GM12878 (cell line): ENCODE results near the gene RPL7L1. TPM values are rescaled to one million over a fixed set of nuclear protein-coding genes. Genes with fewer than 3 reads are reported as not detected.

Experiments used
- ATAC-seq: fragments of 200-7000 bp; cut with Tn5 transposase; 3 replicates; pipeline ENCODE4 v1.9.1; 2020; ENCODE audit warnings: mild to moderate bottlenecking, moderate library complexity
- BruUV-seq: library from RNA; stranded (reverse); fragments of 400-500 nt; replicated peaks from 2 replicates; lab custom pipeline; 2021; lab: Mats Ljungman, UMichigan
- CTCF ChIA-PET: fragments of 300-600 bp; sonication (Branson Sonifier 250); formaldehyde crosslinking; extraction: SDS; loops from one replicate; lab custom pipeline; 2021; ENCODE audit warnings: inconsistent platforms; lab: Yijun Ruan, JAX
- POLR2A ChIA-PET: fragments of 350-600 bp; formaldehyde crosslinking; extraction: SDS; loops from one replicate; lab custom pipeline; 2021; ENCODE audit warnings: inconsistent platforms; lab: Charles Lee
- RAD21 ChIA-PET: fragments of 300-600 bp; sonication (Branson Sonifier 250); formaldehyde crosslinking; loops from one replicate; lab custom pipeline; 2023; ENCODE audit warnings: antibody characterized with exemption; ENCODE audit not compliant: unreplicated experiment; lab: Charles Lee
- SMC1A ChIA-PET: fragments of 300-600 bp; sonication (Branson Sonifier 250); formaldehyde crosslinking; loops from one replicate; lab custom pipeline; 2023; ENCODE audit not compliant: unreplicated experiment, uncharacterized antibody; lab: Charles Lee
- DNase-seq: peaks from one replicate; pipeline ENCODE4 v3.0.0-alpha.2; 2011; ENCODE audit warnings: low read depth, low spot score
- FAIRE-seq: peaks from 3 replicates; lab custom pipeline; 2011; peaks lifted over from hg19 to GRCh38; lab: Jason Lieb, UNC
- H2AFZ ChIP-seq: 2 replicates; pipeline ENCODE4 v1.6.0; 2011; ENCODE audit warnings: low read depth, low read length, control low read depth; ENCODE audit not compliant: control insufficient read depth
- H3K27ac ChIP-seq: 2 replicates; pipeline ENCODE4 v1.5.1; 2011; ENCODE audit warnings: control low read depth; ENCODE audit not compliant: control insufficient read depth, insufficient read depth
- H3K27me3 ChIP-seq, 2 experiments: replicated peaks in 1 of 2; 2 replicates each; pipeline versions ENCODE4 v1.6.0 to v1.6.1; 2011; ENCODE audit warnings: low read length in 1 of 2; ENCODE audit not compliant: control insufficient read depth in 2 of 2, insufficient read depth in 2 of 2
- H3K36me3 ChIP-seq, 2 experiments: 2 replicates each; pipeline ENCODE4 v1.5.1; 2011; ENCODE audit warnings: low read length in 1 of 2; ENCODE audit not compliant: control insufficient read depth in 2 of 2, insufficient read depth in 2 of 2
- H3K4me1 ChIP-seq: 2 replicates; pipeline ENCODE4 v1.6.1; 2011; ENCODE audit warnings: mild to moderate bottlenecking, low read length, moderate library complexity, mixed read lengths; ENCODE audit not compliant: control insufficient read depth, insufficient read depth
- H3K4me2 ChIP-seq: 2 replicates; pipeline ENCODE4 v1.6.0; 2011; ENCODE audit warnings: control low read depth; ENCODE audit not compliant: control insufficient read depth, insufficient read depth
- H3K4me3 ChIP-seq: fragments of 200-600 bp; sonication (generic); 2 replicates; pipeline ENCODE4 v1.5.1; 2016
- H3K79me2 ChIP-seq: 2 replicates; pipeline ENCODE4 v1.6.0; 2011; ENCODE audit warnings: low read length; ENCODE audit not compliant: control insufficient read depth, insufficient read depth
- H3K9ac ChIP-seq: 2 replicates; pipeline ENCODE4 v1.8.0; 2011; ENCODE audit warnings: low read length, control low read depth, mixed read lengths; ENCODE audit not compliant: control insufficient read depth, insufficient read depth
- H3K9me3 ChIP-seq: replicated peaks from 3 replicates; pipeline ENCODE4 v1.5.1; 2011; ENCODE audit warnings: mild to moderate bottlenecking, low read length; ENCODE audit not compliant: control insufficient read depth, insufficient read depth
- H4K20me1 ChIP-seq: 2 replicates; pipeline ENCODE4 v1.6.0; 2011; ENCODE audit not compliant: control insufficient read depth, insufficient read depth
- GABPA ChIP-seq: IDR thresholded peaks from 2 replicates; pipeline ENCODE4 v1.6.1; 2014; ENCODE audit warnings: antibody characterized with exemption, low read depth, mild to moderate bottlenecking, inconsistent platforms
- PML ChIP-seq: IDR thresholded peaks from 2 replicates; pipeline ENCODE4 v1.6.1; 2012; ENCODE audit warnings: low read length, inconsistent platforms
- POLR2A ChIP-seq: IDR thresholded peaks from 2 replicates; pipeline ENCODE4 v1.6.1; 2011; ENCODE audit warnings: low read depth, mild to moderate bottlenecking, low read length
- RELA ChIP-seq: fragments of 450-650 bp; IDR thresholded peaks from 2 replicates; pipeline ENCODE4 v1.8.0; 2014; ENCODE audit warnings: borderline replicate concordance; ENCODE audit not compliant: partially characterized antibody
- SIX5 ChIP-seq: IDR thresholded peaks from 2 replicates; pipeline ENCODE4 v1.6.1; 2011; ENCODE audit warnings: mild to moderate bottlenecking, low read depth, low read length, moderate library complexity; ENCODE audit not compliant: severe bottlenecking
- SKIL ChIP-seq: fragments of 450-650 bp; IDR thresholded peaks from 2 replicates; pipeline ENCODE4 v1.6.1; 2017; ENCODE audit warnings: mild to moderate bottlenecking, low read depth, inconsistent platforms; ENCODE audit not compliant: poor library complexity, severe bottlenecking
- SREBF1 ChIP-seq: IDR thresholded peaks from 2 replicates; pipeline ENCODE4 v1.6.1; 2012; ENCODE audit warnings: mild to moderate bottlenecking, low read length
- WGBS: methylation state at CpG from one replicate; pipeline ENCODE4 v1.1.6; 2016; ENCODE audit warnings: low lambda C conversion rate; ENCODE audit not compliant: insufficient replicate concordance, insufficient coverage; ENCODE audit errors: missing lambda C conversion rate; 5-methylcytosine and 5-hydroxymethylcytosine counted together
- in situ Hi-C: fragments of 300-500 bp; cut with MboI; formaldehyde crosslinking; loops from 9 replicates; pipeline ENCODE4 v1.14.3; 2018; ENCODE audit warnings: mixed read lengths
- intact Hi-C: fragments of 100-400 bp; cut with micrococcal nuclease; formaldehyde crosslinking; loops from one replicate; pipeline ENCODE4 v1.14.2; 2022; ENCODE audit not compliant: unreplicated experiment
- polyA plus RNA-seq, 11 experiments: library from polyadenylated mRNA; depleted of rRNA in 4 of 11; unstranded in 6 of 11; stranded (reverse) in 5 of 11; fragments of >200 nt; fragmentation: Nextera tagmentation in 4 of 11; fragmentation: Illumina TruSeq in 1 of 11; extraction: Ambion mirVana in 4 of 11; extraction: Trizol in 1 of 11; gene quantifications; 1 replicate in 1 of 11; 2 replicates in 10 of 11; pipeline versions ENCODE4 v1.2.1 to v1.2.3, GENCODE V29; 2011 to 2016; ENCODE audit warnings: inconsistent platforms in 2 of 11, missing spikeins in 2 of 11, low read depth in 1 of 11
- total RNA-seq, 4 experiments: library from RNA; depleted of rRNA in 3 of 4; stranded (reverse); fragments of >200 nt in 3 of 4; fragmentation: Illumina TruSeq in 1 of 4; extraction: Trizol in 1 of 4; gene quantifications; 2 replicates each; pipeline versions ENCODE4 v1.2.1 to v1.2.3, GENCODE V29; 2013 to 2021

The RPL7L1 gene
- total and polyA plus RNA-seq, 10 of the 15 experiments (the other 5 are each of a cell fraction or from before 2014, with no cell fraction given), result 54.1 to 154 (median 104) TPM

GRCh38 chr6:42937548-42938427, 58.4 kb downstream of the RPL7L1 start:
- Histone ChIP-seq H3K4me1 (peaks cover 24% of the 10 kb centered on the region), H3K4me2 (no peak overlapping the region), H3K9me3 (no peaks in the 10 kb centered on the region), H4K20me1 (peaks cover 12% of the 10 kb centered on the region), H3K4me3 (no peak overlapping the region), H3K79me2 (peaks cover 27% of the 10 kb centered on the region), H3K27ac (no peak overlapping the region), H3K36me3 (peaks cover 41 to 50% of the 10 kb centered on the region in 2 experiments), H3K9ac (no peak overlapping the region), H2AFZ (no peak overlapping the region), H3K27me3 (no peaks in the 10 kb centered on the region)
- TSS peak; percentile 2 for BruUV-seq
- WGBS, result 90% methylated on average over 13 of the region's 13 CpGs
- no peak for DNase-seq
- SMC1A ChIA-PET, result interaction anchor here (0.5 to 2.0 kb wide), 3 partner anchors 33 to 64 kb away, joined by 3 to 5 read pairs (median 3); partner anchors contain the start of gene PEX6
- FAIRE-seq, result no peak
- CTCF ChIA-PET, result interaction anchor here (0.6 to 1.2 kb wide), 2 partner anchors 206 to 833 kb away, joined by 3 read pairs; no protein-coding TSS in a partner anchor
- no peak for ATAC-seq
- in situ Hi-C loops, result no loop called here
- RAD21 ChIA-PET, result interaction anchor here (0.9 kb wide), 1 partner anchor 41 kb away, joined by 3 read pairs; the partner anchor contains the start of gene PEX6
- TF ChIP-seq SKIL (no peak), RELA (no peak), SREBF1 (no peak), SIX5 (no peak), PML (no peak), POLR2A (no peak; the same call in 1 of the 2 replicates), GABPA (no peak)
- POLR2A ChIA-PET, result interaction anchor here (0.6 kb wide), 1 partner anchor 253 kb away, joined by 7 read pairs; no protein-coding TSS in a partner anchor
- intact Hi-C loops, result no loop called here
